IPS-18c (cell line): ENCODE data around the gene PKDREJ.

Experiments used
- H3K4me3 ChIP-seq: 2 replicates; pipeline ENCODE4 v1.7.0; 2013; ENCODE audit warnings: low read depth, mild to moderate bottlenecking, low read length, moderate library complexity; ENCODE audit not compliant: insufficient read depth
- H3K9me3 ChIP-seq: one replicate; pipeline ENCODE4 v1.6.1; 2013; ENCODE audit warnings: mild to moderate bottlenecking, low read length, moderate library complexity; ENCODE audit not compliant: control insufficient read depth, insufficient read depth

The PKDREJ gene

DNA sequence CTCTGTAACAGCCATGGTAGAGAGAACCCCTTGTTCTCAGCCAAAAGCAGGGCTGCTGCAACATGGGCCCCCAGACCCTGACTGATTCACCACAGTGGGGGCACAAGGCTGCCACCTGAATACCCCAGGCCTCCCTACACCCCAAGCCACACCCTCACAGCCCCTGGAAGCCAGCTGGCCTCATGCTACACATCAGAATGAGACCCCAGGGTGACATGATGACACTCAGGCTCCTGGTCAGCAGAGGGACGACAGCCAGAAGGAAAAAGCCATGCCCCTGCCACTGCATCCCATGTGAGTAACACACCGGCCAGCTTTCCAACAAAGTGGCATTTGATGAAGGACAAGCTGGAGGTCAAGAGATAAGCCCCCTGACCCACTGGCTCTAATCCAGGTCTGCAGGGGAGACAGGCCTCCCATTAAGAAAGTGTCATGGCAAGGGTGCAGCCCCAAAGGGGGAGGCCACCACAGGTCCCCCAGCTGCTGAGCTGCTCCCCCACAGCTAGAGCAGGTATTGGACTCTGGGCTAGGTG lies 15.6 kb downstream of the PKDREJ start:
- no peak overlapping the region for H3K4me3 ChIP-seq
- H3K9me3 ChIP-seq: peaks cover 2% of the 10 kb centered on the region

- H3K4me3 ChIP-seq: no peak overlapping the region
Observed at GRCh38 chr22:46246178-46246577, 17.0 kb downstream of the PKDREJ start.

GRCh38 chr22:46245511-46245910 lies 17.6 kb downstream of the PKDREJ start:
- H3K4me3 ChIP-seq: no peak overlapping the region
- H3K9me3 ChIP-seq: peaks cover 2% of the 10 kb centered on the region

More at GRCh38 chr22:46246178-46246577, 17.0 kb downstream of the PKDREJ start:
- H3K9me3 ChIP-seq: peaks cover 2% of the 10 kb centered on the region

DNA sequence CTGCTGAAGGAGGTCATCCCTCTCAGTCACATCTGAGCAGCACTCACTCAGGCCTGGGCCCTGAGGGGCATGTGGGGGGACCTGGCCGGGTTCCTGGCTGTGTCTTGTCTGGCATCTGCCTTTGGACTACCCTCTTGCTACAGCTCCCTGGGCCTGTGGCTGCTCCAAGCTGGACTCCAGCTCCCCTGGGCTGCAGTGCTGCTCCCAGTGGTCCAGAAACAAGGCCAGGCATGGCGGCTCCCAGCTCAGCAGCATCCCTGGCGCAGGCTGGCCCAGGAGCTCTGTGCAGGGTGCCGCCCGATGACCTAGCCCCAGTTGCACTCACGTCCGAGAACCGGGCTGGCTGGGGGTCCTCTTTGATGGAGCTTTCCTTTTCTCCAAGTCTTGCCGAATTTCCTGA lies 18.4 kb downstream of the PKDREJ start:
- H3K4me3 ChIP-seq: no peak overlapping the region
- peaks cover under 1% of the 10 kb centered on the region for H3K9me3 ChIP-seq

DNA sequence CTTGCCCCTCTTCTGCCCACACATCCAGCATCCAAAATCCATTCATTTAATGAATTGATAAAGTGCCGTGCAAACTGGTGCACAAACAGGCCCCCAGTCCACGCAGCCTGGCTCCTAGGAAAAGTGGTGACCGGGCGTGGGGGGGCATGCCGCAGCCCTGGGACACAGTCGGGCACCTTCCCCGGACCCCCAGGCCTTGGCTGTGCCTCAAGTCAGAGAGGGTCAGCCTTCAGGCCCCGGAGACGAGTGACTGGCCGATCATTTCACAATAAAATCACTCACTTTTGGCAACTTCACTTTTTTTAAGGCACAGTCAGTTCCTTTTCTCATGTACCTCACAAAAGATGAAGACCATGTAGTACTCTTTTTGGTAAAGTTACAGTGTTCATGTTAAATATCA lies 21.1 kb downstream of the PKDREJ start:
- Histone ChIP-seq H3K4me3 (no peak overlapping the region), H3K9me3 (no peaks in the 10 kb centered on the region)

GRCh38 chr22:46241396-46242007 lies 21.6 kb downstream of the PKDREJ start:
- Histone ChIP-seq H3K4me3 (no peak overlapping the region), H3K9me3 (no peaks in the 10 kb centered on the region)

DNA sequence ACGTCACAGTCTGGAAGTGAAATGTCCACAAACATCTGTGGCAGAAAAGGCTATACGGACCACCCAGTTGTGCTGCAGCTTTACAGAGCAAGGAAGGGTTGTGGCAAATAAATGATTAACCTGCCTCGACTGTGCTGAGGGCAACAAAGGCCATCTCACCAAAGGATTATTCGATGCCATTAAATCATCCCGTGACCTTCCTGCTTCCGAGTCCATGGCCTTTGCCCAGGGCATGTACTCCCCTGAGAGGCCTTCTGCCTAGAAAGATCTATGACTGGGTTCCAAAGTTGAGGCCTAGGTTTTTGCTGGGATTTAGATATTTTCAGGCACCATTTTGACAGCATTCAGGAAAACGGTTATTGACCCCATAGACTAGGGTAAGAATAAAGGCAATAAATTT lies 22.2 kb downstream of the PKDREJ start:
- no peaks in the 10 kb centered on the region for H3K9me3 ChIP-seq
- no peak overlapping the region for H3K4me3 ChIP-seq

- Histone ChIP-seq H3K9me3 (no peaks in the 10 kb centered on the region), H3K4me3 (no peak overlapping the region)
Observed at GRCh38 chr22:46240506-46240905, 22.6 kb downstream of the PKDREJ start.

DNA sequence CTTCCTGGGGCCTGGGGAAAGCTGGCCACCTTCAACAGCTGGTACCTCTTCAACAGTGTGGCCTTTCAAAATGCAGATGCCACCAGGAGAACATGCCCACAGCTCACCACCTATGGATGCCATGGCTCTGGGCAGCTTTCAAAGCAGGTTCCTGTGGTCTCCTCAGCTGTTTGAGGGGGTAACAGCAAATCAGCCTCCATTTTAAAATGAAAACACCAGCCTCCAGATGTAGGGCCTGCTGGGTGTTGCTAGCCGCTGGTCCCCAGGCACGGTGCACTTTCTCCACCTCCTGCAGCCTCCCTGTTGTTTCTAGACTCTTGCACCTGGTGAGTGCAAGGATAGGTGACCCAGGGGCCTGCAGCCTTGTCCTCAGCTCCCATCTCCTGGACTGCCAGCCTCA lies 23.1 kb downstream of the PKDREJ start:
- Histone ChIP-seq H3K4me3 (no peak overlapping the region), H3K9me3 (no peaks in the 10 kb centered on the region)

- no peak overlapping the region for H3K4me3 ChIP-seq
- H3K9me3 ChIP-seq: no peaks in the 10 kb centered on the region
Observed at GRCh38 chr22:46239261-46240048, 23.7 kb downstream of the PKDREJ start.

DNA sequence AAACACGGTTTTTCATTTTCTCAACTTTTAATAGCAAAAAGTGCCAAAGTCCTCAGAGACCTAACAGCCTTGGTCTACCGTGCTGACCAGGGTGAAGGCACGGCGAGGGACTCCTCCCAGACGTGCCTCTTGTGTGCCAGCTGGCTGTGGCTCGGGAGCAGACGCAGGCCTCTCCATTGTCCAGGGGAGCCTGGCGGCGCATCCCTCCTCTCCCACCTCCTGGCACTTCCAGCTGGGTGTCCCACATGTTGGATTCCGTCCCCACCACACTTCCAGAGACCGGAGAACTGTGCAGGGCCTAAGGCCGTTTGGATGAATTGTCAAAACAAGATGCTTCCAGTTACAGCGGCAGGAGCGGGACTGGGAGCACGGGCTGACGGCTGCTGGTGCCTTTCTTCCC lies 24.6 kb downstream of the PKDREJ start:
- Histone ChIP-seq H3K4me3 (no peak overlapping the region), H3K9me3 (no peaks in the 10 kb centered on the region)

DNA sequence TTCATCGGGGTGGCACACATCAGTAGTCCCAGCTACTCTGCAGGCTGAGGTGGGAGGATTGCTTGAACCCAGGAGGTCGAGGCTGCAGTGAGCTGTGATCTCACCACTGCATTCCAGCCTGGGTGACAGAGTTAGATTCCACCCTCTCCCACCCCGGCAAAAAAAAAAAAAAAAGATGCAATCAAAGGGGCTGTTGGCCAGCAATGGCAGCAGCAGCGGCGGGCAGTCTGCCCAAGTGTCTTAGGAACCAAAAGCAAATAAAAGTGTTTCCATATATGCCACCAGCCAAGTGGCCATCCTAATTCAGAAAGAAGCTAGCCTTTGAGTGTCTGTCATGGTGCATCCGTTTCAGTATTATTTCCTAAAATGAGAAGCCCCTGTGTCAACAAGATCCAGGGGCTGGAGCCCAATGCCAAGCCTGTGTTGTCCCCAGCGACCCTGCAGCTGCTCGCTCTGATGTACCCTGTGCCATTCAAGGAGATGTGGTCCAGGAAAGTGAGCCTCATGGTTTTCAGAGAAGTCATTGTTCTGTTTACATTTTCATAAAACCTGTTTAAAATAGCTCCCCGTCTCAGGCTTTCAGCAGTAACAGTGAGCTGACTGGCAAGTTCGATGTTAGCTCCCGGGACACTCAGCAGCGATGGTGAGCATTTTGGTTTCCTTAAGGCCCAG lies 25.6 kb downstream of the PKDREJ start:
- Histone ChIP-seq H3K4me3 (no peak overlapping the region), H3K9me3 (no peaks in the 10 kb centered on the region)

- H3K9me3 ChIP-seq: peaks cover 2% of the 10 kb centered on the region
- no peak overlapping the region for H3K4me3 ChIP-seq
Observed at GRCh38 chr22:46234969-46235368, 28.2 kb downstream of the PKDREJ start.

- no peak overlapping the region for H3K4me3 ChIP-seq
Observed at GRCh38 chr22:46233231-46233630, 29.9 kb downstream of the PKDREJ start.

GRCh38 chr22:46230262-46230901 lies 32.8 kb downstream of the PKDREJ start:
- peaks cover 2% of the 10 kb centered on the region for H3K9me3 ChIP-seq
- no peak overlapping the region for H3K4me3 ChIP-seq

More at GRCh38 chr22:46233231-46233630, 29.9 kb downstream of the PKDREJ start:
- H3K9me3 ChIP-seq: peaks cover 2% of the 10 kb centered on the region

GRCh38 chr22:46229701-46230100 lies 33.4 kb downstream of the PKDREJ start:
- no peak overlapping the region for H3K4me3 ChIP-seq
- H3K9me3 ChIP-seq: peaks cover 2% of the 10 kb centered on the region

GRCh38 chr22:46226577-46226976 lies 36.6 kb downstream of the PKDREJ start:
- H3K4me3 ChIP-seq: no peak overlapping the region
- peaks cover 1% of the 10 kb centered on the region for H3K9me3 ChIP-seq
